ENCODE data around the gene LAMA2. TPM values are rescaled to one million over a fixed set of nuclear protein-coding genes. Genes with fewer than 3 reads are reported as not detected.
"Not testable (repeated sequence)": the region's sequence is repeated elsewhere in the genome, so short reads cannot be mapped to it uniquely, and the experiment has no call there.

The LAMA2 gene
- total and polyA plus RNA-seq, 2 donors from 2014 or later, result 2.2 to 20.8 TPM

- no peak overlapping the region for H3K27ac ChIP-seq (ENCODE audit: low read depth in 2 of 2, low read length in 2 of 2)
- H3K36me3 ChIP-seq (ENCODE audit: control insufficient read depth in 2 of 3, insufficient read depth in 3 of 3, low read length in 3 of 3), result no peaks in the 10 kb centered on the region
- H3K4me1 ChIP-seq (ENCODE audit: control insufficient read depth in 2 of 3, insufficient read depth in 2 of 3, low read depth in 1 of 3, low read length in 3 of 3), result no peaks in the 10 kb centered on the region
- no peak overlapping the region for H3K9ac ChIP-seq (ENCODE audit: low read length in 3 of 3)
- no peak overlapping the region for H3K4me3 ChIP-seq (ENCODE audit: low read length in 3 of 3)
- H3K27me3 ChIP-seq (ENCODE audit: control insufficient read depth, insufficient read depth, low read length), result no peaks in the 10 kb centered on the region
- TF ChIP-seq CTCF (IDR thresholded peaks at IDR 0.05; ENCODE audit: borderline replicate concordance, extremely low read depth, insufficient read depth), result no peak
- DNase-seq (no peak), FAIRE-seq (no peak)
- intact Hi-C loops (cut with DNase I), result no loop called here
- H3K9me3 ChIP-seq (ENCODE audit: control insufficient read depth in 2 of 3, insufficient read depth in 1 of 3, low read length in 3 of 3), result no peaks in the 10 kb centered on the region
These were observed 167.1 kb downstream of the LAMA2 start for GRCh38 chr6:129050086-129050485.

- FAIRE-seq; intact Hi-C loops (cut with DNase I); H3K36me3 ChIP-seq (ENCODE audit: control insufficient read depth in 2 of 3, insufficient read depth in 3 of 3, low read length in 3 of 3); H3K9me3 ChIP-seq (ENCODE audit: control insufficient read depth in 2 of 3, insufficient read depth in 1 of 3, low read length in 3 of 3); H3K4me3 ChIP-seq (ENCODE audit: low read length in 3 of 3); H3K9ac ChIP-seq (ENCODE audit: low read length in 3 of 3); DNase-seq; H3K27me3 ChIP-seq (ENCODE audit: control insufficient read depth, insufficient read depth, low read length); H3K4me1 ChIP-seq (ENCODE audit: control insufficient read depth in 2 of 3, insufficient read depth in 2 of 3, low read depth in 1 of 3, low read length in 3 of 3); H3K27ac ChIP-seq (ENCODE audit: low read depth in 2 of 2, low read length in 2 of 2): not testable (repeated sequence)
These were observed 170.2 kb downstream of the LAMA2 start for GRCh38 chr6:129053143-129053542.

GRCh38 chr6:129055796-129056195, 172.9 kb downstream of the LAMA2 start:
- TF ChIP-seq CTCF (IDR thresholded peaks at IDR 0.05; ENCODE audit: borderline replicate concordance, extremely low read depth, insufficient read depth), result no peak
- DNase-seq (no peak), FAIRE-seq (no peak)
- H3K27ac ChIP-seq (ENCODE audit: low read depth in 2 of 2, low read length in 2 of 2), result no peak overlapping the region
- H3K4me1 ChIP-seq (ENCODE audit: control insufficient read depth in 2 of 3, insufficient read depth in 2 of 3, low read depth in 1 of 3, low read length in 3 of 3), result no peaks in the 10 kb centered on the region
- H3K9me3 ChIP-seq (ENCODE audit: control insufficient read depth in 2 of 3, insufficient read depth in 1 of 3, low read length in 3 of 3), result no peaks in the 10 kb centered on the region
- H3K9ac ChIP-seq (ENCODE audit: low read length in 3 of 3), result no peak overlapping the region
- intact Hi-C loops (cut with DNase I), result no loop called here
- H3K36me3 ChIP-seq (ENCODE audit: control insufficient read depth in 2 of 3, insufficient read depth in 3 of 3, low read length in 3 of 3), result no peaks in the 10 kb centered on the region
- no peak overlapping the region for H3K4me3 ChIP-seq (ENCODE audit: low read length in 3 of 3)
- no peaks in the 10 kb centered on the region for H3K27me3 ChIP-seq (ENCODE audit: control insufficient read depth, insufficient read depth, low read length)

- no peaks in the 10 kb centered on the region for H3K36me3 ChIP-seq (ENCODE audit: control insufficient read depth in 2 of 3, insufficient read depth in 3 of 3, low read length in 3 of 3)
- no peaks in the 10 kb centered on the region for H3K4me1 ChIP-seq (ENCODE audit: control insufficient read depth in 2 of 3, insufficient read depth in 2 of 3, low read depth in 1 of 3, low read length in 3 of 3)
- H3K4me3 ChIP-seq (ENCODE audit: low read length in 3 of 3), result no peak overlapping the region
- H3K9me3 ChIP-seq (ENCODE audit: control insufficient read depth in 2 of 3, insufficient read depth in 1 of 3, low read length in 3 of 3), result no peaks in the 10 kb centered on the region
- DNase-seq (no peak), FAIRE-seq (no peak)
- no peak overlapping the region for H3K27ac ChIP-seq (ENCODE audit: low read depth in 2 of 2, low read length in 2 of 2)
- H3K27me3 ChIP-seq (ENCODE audit: control insufficient read depth, insufficient read depth, low read length), result no peaks in the 10 kb centered on the region
- TF ChIP-seq CTCF (IDR thresholded peaks at IDR 0.05; ENCODE audit: borderline replicate concordance, extremely low read depth, insufficient read depth), result no peak
- no peak overlapping the region for H3K9ac ChIP-seq (ENCODE audit: low read length in 3 of 3)
- intact Hi-C loops (cut with DNase I), result no loop called here
These were observed 176.7 kb downstream of the LAMA2 start for GRCh38 chr6:129059650-129060049.

Measured in kidney (tissue), 14 donors.